Thyroid gland (tissue), 4 donors: Measurements from ENCODE around the gene RSL24D1.

Experiments
- CTCF ChIP-seq, 6 experiments: fragments of 200-600 bp in 3 of 6; fragments of 450-650 bp in 3 of 6; sonication (generic) in 3 of 6; IDR thresholded peaks; one replicate each; pipeline ENCODE4 v1.5.1; 2016 to 2019; ENCODE audit warnings: antibody characterized with exemption in 6 of 6, mild to moderate bottlenecking in 2 of 6, inconsistent platforms in 1 of 6, moderate library complexity in 1 of 6
- POLR2A ChIP-seq, 2 donors: fragments of 450-650 bp; IDR thresholded peaks; one replicate each; pipeline ENCODE4 v1.6.1; 2017; ENCODE audit warnings: antibody characterized with exemption in 2 of 2, mild to moderate bottlenecking in 2 of 2, moderate library complexity in 1 of 2

GRCh38 chr15:55234104-55234799, 37.5 kb upstream of the RSL24D1 start:
- TF ChIP-seq POLR2A (IDR thresholded peaks at IDR 0.05) (no peak), CTCF (IDR thresholded peaks at IDR 0.05) (no peak)
